ENCODE results near the gene DIP2C.

DIP2C gene

DNA sequence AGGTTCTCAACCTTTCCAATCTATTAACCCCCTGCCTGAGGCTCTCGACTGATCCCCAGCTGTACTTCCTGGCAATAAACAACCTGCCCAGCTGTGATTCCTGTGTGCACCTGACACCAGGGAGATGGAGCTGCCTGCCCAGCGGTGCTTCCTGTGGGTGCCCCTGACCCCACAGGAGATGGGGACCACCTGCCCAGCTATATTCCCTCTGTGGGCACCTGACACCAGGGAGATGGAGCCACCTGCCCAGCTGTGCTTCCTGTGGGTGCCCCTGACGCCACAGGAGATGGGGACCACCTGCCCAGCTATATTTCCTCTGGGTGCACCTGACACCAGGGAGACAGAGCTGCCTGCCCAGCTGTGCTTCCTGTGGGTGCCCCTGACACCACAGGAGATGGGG, 184.0 kb downstream of the DIP2C start:
- DNase-seq (ENCODE audit: low read depth) = no peak
- TF ChIP-seq, protein P1, sequence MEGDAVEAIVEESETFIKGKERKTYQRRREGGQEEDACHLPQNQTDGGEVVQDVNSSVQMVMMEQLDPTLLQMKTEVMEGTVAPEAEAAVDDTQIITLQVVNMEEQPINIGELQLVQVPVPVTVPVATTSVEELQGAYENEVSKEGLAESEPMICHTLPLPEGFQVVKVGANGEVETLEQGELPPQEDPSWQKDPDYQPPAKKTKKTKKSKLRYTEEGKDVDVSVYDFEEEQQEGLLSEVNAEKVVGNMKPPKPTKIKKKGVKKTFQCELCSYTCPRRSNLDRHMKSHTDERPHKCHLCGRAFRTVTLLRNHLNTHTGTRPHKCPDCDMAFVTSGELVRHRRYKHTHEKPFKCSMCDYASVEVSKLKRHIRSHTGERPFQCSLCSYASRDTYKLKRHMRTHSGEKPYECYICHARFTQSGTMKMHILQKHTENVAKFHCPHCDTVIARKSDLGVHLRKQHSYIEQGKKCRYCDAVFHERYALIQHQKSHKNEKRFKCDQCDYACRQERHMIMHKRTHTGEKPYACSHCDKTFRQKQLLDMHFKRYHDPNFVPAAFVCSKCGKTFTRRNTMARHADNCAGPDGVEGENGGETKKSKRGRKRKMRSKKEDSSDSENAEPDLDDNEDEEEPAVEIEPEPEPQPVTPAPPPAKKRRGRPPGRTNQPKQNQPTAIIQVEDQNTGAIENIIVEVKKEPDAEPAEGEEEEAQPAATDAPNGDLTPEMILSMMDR (IDR thresholded peaks at IDR 0.05; ENCODE audit: low read length, missing control alignments) = no peak
- H3K4me3 ChIP-seq (replicated peaks; ENCODE audit: low read depth, low read length) = no peak overlapping the region

- H3K4me3 ChIP-seq (replicated peaks; ENCODE audit: low read depth, low read length) = no peak overlapping the region
- TF ChIP-seq, protein P1 (IDR thresholded peaks at IDR 0.05; ENCODE audit: low read length, missing control alignments) = no peak
- DNase-seq (ENCODE audit: low read depth) = no peak
These were observed 184.7 kb downstream of the DIP2C start for GRCh38 chr10:504806-505205.

- no peak overlapping the region for H3K4me3 ChIP-seq (replicated peaks; ENCODE audit: low read depth, low read length)
- DNase-seq (ENCODE audit: low read depth) = no peak
- TF ChIP-seq, protein P1 (IDR thresholded peaks at IDR 0.05; ENCODE audit: low read length, missing control alignments) = no peak
These were observed 185.3 kb downstream of the DIP2C start for GRCh38 chr10:504121-504611.

GRCh38 chr10:501596-501995, 187.9 kb downstream of the DIP2C start:
- TF ChIP-seq, protein P1 (IDR thresholded peaks at IDR 0.05; ENCODE audit: low read length, missing control alignments) = no peak
- H3K4me3 ChIP-seq (replicated peaks; ENCODE audit: low read depth, low read length) = no peak overlapping the region
- DNase-seq (ENCODE audit: low read depth) = peak; percentile 23

- TF ChIP-seq, protein P1 (IDR thresholded peaks at IDR 0.05; ENCODE audit: low read length, missing control alignments) = no peak
- H3K4me3 ChIP-seq (replicated peaks; ENCODE audit: low read depth, low read length) = no peak overlapping the region
- peak; percentile 40 for DNase-seq (ENCODE audit: low read depth)
These were observed 188.6 kb downstream of the DIP2C start for GRCh38 chr10:500876-501275.

- H3K4me3 ChIP-seq (replicated peaks; ENCODE audit: low read depth, low read length) = no peak overlapping the region
- TF ChIP-seq, protein P1 (IDR thresholded peaks at IDR 0.05; ENCODE audit: low read length, missing control alignments) = no peak
These were observed 189.5 kb downstream of the DIP2C start for GRCh38 chr10:499991-500390.

GRCh38 chr10:498760-499435, 190.6 kb downstream of the DIP2C start:
- TF ChIP-seq, protein P1 (IDR thresholded peaks at IDR 0.05; ENCODE audit: low read length, missing control alignments) = no peak
- no peak overlapping the region for H3K4me3 ChIP-seq (replicated peaks; ENCODE audit: low read depth, low read length)
- DNase-seq (ENCODE audit: low read depth) = no peak

More at GRCh38 chr10:499991-500390, 189.5 kb downstream of the DIP2C start:
- DNase-seq (ENCODE audit: low read depth) = no peak

Data from fibroblast of pulmonary artery (primary cell).